ENCODE measurements around the gene MRFAP1.
A peak's percentile ranks its signal among the peaks of the same experiment; 100 is the strongest.
"Not testable (repeated sequence)": the region's sequence is repeated elsewhere in the genome, so short reads cannot be mapped to it uniquely, and the experiment has no call there.

Gene MRFAP1

DNA sequence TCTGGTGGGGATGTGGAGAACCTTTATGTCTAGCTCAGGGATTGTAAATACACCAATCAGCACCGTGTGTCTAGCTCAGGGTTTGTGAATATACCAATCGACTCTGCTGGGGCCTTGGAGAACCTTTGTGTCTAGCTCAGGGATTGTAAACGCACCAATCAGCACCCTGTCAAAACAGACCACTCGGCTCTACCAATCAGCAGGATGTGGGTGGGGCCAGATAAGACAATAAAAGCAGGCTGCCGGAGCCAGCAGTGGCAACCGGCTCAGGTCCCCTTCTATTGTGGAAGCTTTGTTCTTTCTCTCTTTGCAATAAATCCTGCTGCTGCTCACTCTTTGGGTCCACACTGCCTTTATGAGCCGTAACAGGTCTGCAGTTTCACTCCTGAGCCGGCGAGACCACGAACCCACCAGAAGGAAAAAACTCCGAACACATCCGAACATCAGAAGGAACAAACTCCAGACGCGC lies 32.7 kb downstream of the MRFAP1 start:
- peak overlapping the region; percentile 77 for H3K4me3 ChIP-seq (replicated peaks; ENCODE audit: insufficient read depth, low read length)
- peak overlapping the region; percentile 87 for H3K27ac ChIP-seq (replicated peaks)
- not testable (repeated sequence) for H3K27me3 ChIP-seq (ENCODE audit: insufficient read depth, poor library complexity, severe bottlenecking)
- TF ChIP-seq POLR2AphosphoS5 (IDR thresholded peaks at IDR 0.05; ENCODE audit: low read depth) = peak; percentile 57
- TF ChIP-seq, protein P1, sequence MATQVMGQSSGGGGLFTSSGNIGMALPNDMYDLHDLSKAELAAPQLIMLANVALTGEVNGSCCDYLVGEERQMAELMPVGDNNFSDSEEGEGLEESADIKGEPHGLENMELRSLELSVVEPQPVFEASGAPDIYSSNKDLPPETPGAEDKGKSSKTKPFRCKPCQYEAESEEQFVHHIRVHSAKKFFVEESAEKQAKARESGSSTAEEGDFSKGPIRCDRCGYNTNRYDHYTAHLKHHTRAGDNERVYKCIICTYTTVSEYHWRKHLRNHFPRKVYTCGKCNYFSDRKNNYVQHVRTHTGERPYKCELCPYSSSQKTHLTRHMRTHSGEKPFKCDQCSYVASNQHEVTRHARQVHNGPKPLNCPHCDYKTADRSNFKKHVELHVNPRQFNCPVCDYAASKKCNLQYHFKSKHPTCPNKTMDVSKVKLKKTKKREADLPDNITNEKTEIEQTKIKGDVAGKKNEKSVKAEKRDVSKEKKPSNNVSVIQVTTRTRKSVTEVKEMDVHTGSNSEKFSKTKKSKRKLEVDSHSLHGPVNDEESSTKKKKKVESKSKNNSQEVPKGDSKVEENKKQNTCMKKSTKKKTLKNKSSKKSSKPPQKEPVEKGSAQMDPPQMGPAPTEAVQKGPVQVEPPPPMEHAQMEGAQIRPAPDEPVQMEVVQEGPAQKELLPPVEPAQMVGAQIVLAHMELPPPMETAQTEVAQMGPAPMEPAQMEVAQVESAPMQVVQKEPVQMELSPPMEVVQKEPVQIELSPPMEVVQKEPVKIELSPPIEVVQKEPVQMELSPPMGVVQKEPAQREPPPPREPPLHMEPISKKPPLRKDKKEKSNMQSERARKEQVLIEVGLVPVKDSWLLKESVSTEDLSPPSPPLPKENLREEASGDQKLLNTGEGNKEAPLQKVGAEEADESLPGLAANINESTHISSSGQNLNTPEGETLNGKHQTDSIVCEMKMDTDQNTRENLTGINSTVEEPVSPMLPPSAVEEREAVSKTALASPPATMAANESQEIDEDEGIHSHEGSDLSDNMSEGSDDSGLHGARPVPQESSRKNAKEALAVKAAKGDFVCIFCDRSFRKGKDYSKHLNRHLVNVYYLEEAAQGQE (IDR thresholded peaks at IDR 0.05; ENCODE audit: insufficient replicate concordance, low read depth) = peak; percentile 56
- peak in 1 of 2 experiments; percentile 74 for DNase-seq (ENCODE audit: low read depth in 1 of 2, low spot score in 1 of 2)

- Histone ChIP-seq H3K4me3 (replicated peaks; ENCODE audit: insufficient read depth, low read length) (peak overlapping the region; percentile 77), H3K27me3 (ENCODE audit: insufficient read depth, poor library complexity, severe bottlenecking) (no peaks in the 10 kb centered on the region), H3K27ac (replicated peaks) (peak overlapping the region; percentile 87)
- peak; percentile 97 for DNase-seq (ENCODE audit: low read depth in 1 of 2, low spot score in 1 of 2)
- TF ChIP-seq, protein P2, sequence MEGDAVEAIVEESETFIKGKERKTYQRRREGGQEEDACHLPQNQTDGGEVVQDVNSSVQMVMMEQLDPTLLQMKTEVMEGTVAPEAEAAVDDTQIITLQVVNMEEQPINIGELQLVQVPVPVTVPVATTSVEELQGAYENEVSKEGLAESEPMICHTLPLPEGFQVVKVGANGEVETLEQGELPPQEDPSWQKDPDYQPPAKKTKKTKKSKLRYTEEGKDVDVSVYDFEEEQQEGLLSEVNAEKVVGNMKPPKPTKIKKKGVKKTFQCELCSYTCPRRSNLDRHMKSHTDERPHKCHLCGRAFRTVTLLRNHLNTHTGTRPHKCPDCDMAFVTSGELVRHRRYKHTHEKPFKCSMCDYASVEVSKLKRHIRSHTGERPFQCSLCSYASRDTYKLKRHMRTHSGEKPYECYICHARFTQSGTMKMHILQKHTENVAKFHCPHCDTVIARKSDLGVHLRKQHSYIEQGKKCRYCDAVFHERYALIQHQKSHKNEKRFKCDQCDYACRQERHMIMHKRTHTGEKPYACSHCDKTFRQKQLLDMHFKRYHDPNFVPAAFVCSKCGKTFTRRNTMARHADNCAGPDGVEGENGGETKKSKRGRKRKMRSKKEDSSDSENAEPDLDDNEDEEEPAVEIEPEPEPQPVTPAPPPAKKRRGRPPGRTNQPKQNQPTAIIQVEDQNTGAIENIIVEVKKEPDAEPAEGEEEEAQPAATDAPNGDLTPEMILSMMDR (IDR thresholded peaks at IDR 0.05; ENCODE audit: insufficient read depth, low read length) = no peak
- TF ChIP-seq POLR2AphosphoS5 (IDR thresholded peaks at IDR 0.05; ENCODE audit: low read depth) = peak; percentile 94
- TF ChIP-seq, protein P1 (IDR thresholded peaks at IDR 0.05; ENCODE audit: insufficient replicate concordance, low read depth) = peak; percentile 59
- no peak for TF ChIP-seq GABPA (IDR thresholded peaks at IDR 0.05; ENCODE audit: low read depth)
- TF ChIP-seq SPI1 (IDR thresholded peaks at IDR 0.05; ENCODE audit: borderline replicate concordance, low read depth) = no peak
Observed at GRCh38 chr4:6673660-6674499, 33.4 kb downstream of the MRFAP1 start.

GRCh38 chr4:6674500-6675149 lies 34.1 kb downstream of the MRFAP1 start:
- no peaks in the 10 kb centered on the region for H3K27me3 ChIP-seq (ENCODE audit: insufficient read depth, poor library complexity, severe bottlenecking)
- H3K4me3 ChIP-seq (replicated peaks; ENCODE audit: insufficient read depth, low read length) = peak overlapping the region; percentile 77
- H3K27ac ChIP-seq (replicated peaks) = peak overlapping the region; percentile 87
- no peak for TF ChIP-seq GABPA (IDR thresholded peaks at IDR 0.05; ENCODE audit: low read depth)
- TF ChIP-seq, protein P2 (IDR thresholded peaks at IDR 0.05; ENCODE audit: insufficient read depth, low read length) = peak; percentile 32
- no peak for DNase-seq (ENCODE audit: low read depth in 1 of 2, low spot score in 1 of 2)

- Histone ChIP-seq H3K4me3 (replicated peaks; ENCODE audit: insufficient read depth, low read length) (peak overlapping the region; percentile 77), H3K27ac (replicated peaks) (peak overlapping the region; percentile 87), H3K27me3 (ENCODE audit: insufficient read depth, poor library complexity, severe bottlenecking) (no peaks in the 10 kb centered on the region)
- DNase-seq (ENCODE audit: low read depth in 1 of 2, low spot score in 1 of 2) = no peak
- peak; percentile 68; the same call in 1 of the 2 replicates for TF ChIP-seq SPI1 (IDR thresholded peaks at IDR 0.05; ENCODE audit: borderline replicate concordance, low read depth)
- peak; percentile 82 for TF ChIP-seq POLR2AphosphoS5 (IDR thresholded peaks at IDR 0.05; ENCODE audit: low read depth)
- TF ChIP-seq, protein P2 (IDR thresholded peaks at IDR 0.05; ENCODE audit: insufficient read depth, low read length) = no peak
- TF ChIP-seq, protein P1 (IDR thresholded peaks at IDR 0.05; ENCODE audit: insufficient replicate concordance, low read depth) = no peak
- no peak for TF ChIP-seq GABPA (IDR thresholded peaks at IDR 0.05; ENCODE audit: low read depth)
Observed at GRCh38 chr4:6676722-6677558, 36.5 kb downstream of the MRFAP1 start.

All from HL-60 (cell line).